K562 (cell line): ENCODE measurements around the gene GAB2. TPM values are rescaled to one million over a fixed set of nuclear protein-coding genes. Genes with fewer than 3 reads are reported as not detected.

ENCODE experiments used
- BMI1 ChIP-seq: fragments of 150-350 bp; IDR thresholded peaks from 2 replicates; pipeline ENCODE4 v1.6.1; 2014; ENCODE audit warnings: low read length
- CEBPB ChIP-seq: fragments of 450-650 bp; IDR thresholded peaks from 2 replicates; pipeline ENCODE4 v1.6.1; 2016; ENCODE audit warnings: missing genetic modification characterization, missing compliant biosample characterization
- ETS2 ChIP-seq: IDR thresholded peaks from 2 replicates; pipeline ENCODE4 v1.6.1; 2016; ENCODE audit warnings: borderline replicate concordance, missing genetic modification characterization, mild to moderate bottlenecking, moderate library complexity, missing compliant biosample characterization; ENCODE audit not compliant: poor library complexity, severe bottlenecking
- HNRNPUL1 ChIP-seq: fragments of 200-400 bp; formaldehyde crosslinking; IDR thresholded peaks from 2 replicates; pipeline ENCODE4 v1.6.1; 2017; ENCODE audit warnings: low read length
- MCM7 ChIP-seq, 2 experiments: fragments of 450-650 bp; IDR thresholded peaks; 2 replicates each; pipeline ENCODE4 v1.6.1; 2016 to 2018
- MYBL2 ChIP-seq, 2 experiments: fragments of 450-650 bp in 1 of 2; sonication (generic) in 1 of 2; formaldehyde crosslinking in 1 of 2; IDR thresholded peaks; 2 replicates each; pipeline versions ENCODE4 v1.6.1 to v1.8.1; 2017 to 2022; ENCODE audit warnings: borderline replicate concordance in 1 of 2, inconsistent platforms in 1 of 2, low read depth in 1 of 2, mild to moderate bottlenecking in 1 of 2, missing genetic modification reagents in 1 of 2, moderate library complexity in 1 of 2
- NFE2L1 ChIP-seq: fragments of 450-650 bp; IDR thresholded peaks from 2 replicates; pipeline ENCODE4 v1.6.1; 2016; ENCODE audit warnings: missing genetic modification characterization, low read depth, mild to moderate bottlenecking, missing compliant biosample characterization, moderate library complexity, borderline replicate concordance
- NFYB ChIP-seq: IDR thresholded peaks from 2 replicates; pipeline ENCODE4 v1.6.1; 2011; ENCODE audit warnings: mild to moderate bottlenecking, moderate library complexity; ENCODE audit not compliant: insufficient read length; ENCODE audit errors: extremely low read depth
- NR4A1 ChIP-seq, 2 experiments: fragments of 250-450 bp in 1 of 2; fragments of 450-650 bp in 1 of 2; sonication (Bioruptor Pico) in 1 of 2; IDR thresholded peaks; 2 replicates each; pipeline versions ENCODE4 v1.4.0 to v1.6.1; 2016 to 2020; ENCODE audit warnings: mild to moderate bottlenecking in 2 of 2, missing compliant biosample characterization in 1 of 2, missing genetic modification characterization in 1 of 2, moderate library complexity in 1 of 2
- RBFOX2 ChIP-seq: fragments of 200-400 bp; formaldehyde crosslinking; IDR thresholded peaks from 2 replicates; pipeline ENCODE4 v1.6.1; 2017; ENCODE audit warnings: low read depth, mild to moderate bottlenecking, low read length, moderate library complexity
- RFX5 ChIP-seq: IDR thresholded peaks from 2 replicates; pipeline ENCODE4 v1.6.1; 2011; ENCODE audit warnings: low read depth, mild to moderate bottlenecking, improper control_type of control experiment, low read length
- TAF9B ChIP-seq: fragments of 450-650 bp; IDR thresholded peaks from 2 replicates; pipeline ENCODE4 v1.6.1; 2018; ENCODE audit warnings: mild to moderate bottlenecking; ENCODE audit not compliant: partially characterized antibody
- TOE1 ChIP-seq, 2 experiments: fragments of 450-650 bp in 1 of 2; sonication (generic) in 1 of 2; formaldehyde crosslinking in 1 of 2; IDR thresholded peaks; 2 replicates each; pipeline versions ENCODE4 v1.7.1 to v1.8.0; 2016 to 2022; ENCODE audit warnings: borderline replicate concordance in 2 of 2, mild to moderate bottlenecking in 2 of 2, antibody characterized with exemption in 1 of 2, inconsistent platforms in 1 of 2, low read depth in 1 of 2, missing genetic modification reagents in 1 of 2, moderate library complexity in 1 of 2
- polyA plus RNA-seq, 8 experiments: library from polyadenylated mRNA; depleted of rRNA in 4 of 8; stranded (reverse) in 5 of 8; unstranded in 3 of 8; fragments of >200 nt; fragmentation: Nextera tagmentation in 2 of 8; fragmentation: Illumina TruSeq in 1 of 8; extraction: Ambion mirVana in 2 of 8; extraction: Trizol in 1 of 8; gene quantifications; 2 replicates each; pipeline versions ENCODE4 v1.2.1 to v1.2.3, GENCODE V29; 2011 to 2014; ENCODE audit warnings: inconsistent platforms in 1 of 8, missing spikeins in 1 of 8
- total RNA-seq, 7 experiments: library from RNA; depleted of rRNA in 6 of 7; stranded (reverse); fragments of >200 nt in 6 of 7; fragmentation: Illumina TruSeq in 2 of 7; extraction: Trizol in 2 of 7; gene quantifications; 2 replicates each; pipeline versions ENCODE4 v1.2.1 to v1.2.3, GENCODE V29; 2011 to 2021; ENCODE audit warnings: low replicate concordance in 1 of 7
- TF ChIP-seq, protein P1 (sequence below): fragments of 250-450 bp; sonication (Bioruptor Pico); IDR thresholded peaks from 2 replicates; pipeline ENCODE4 v1.4.0; 2020; ENCODE audit warnings: borderline replicate concordance
- TF ChIP-seq, protein P2 (sequence below), 2 experiments: fragments of 450-650 bp; IDR thresholded peaks; 2 replicates each; pipeline ENCODE4 v1.6.1; 2016
- TF ChIP-seq, protein P3 (sequence below): fragments of 450-650 bp; conservative IDR thresholded peaks from 2 replicates; pipeline ENCODE4 v1.6.1; 2016; ENCODE audit warnings: missing genetic modification characterization, low read depth, mild to moderate bottlenecking, missing compliant biosample characterization, moderate library complexity
- TF ChIP-seq, protein P4 (sequence below): fragments of 450-650 bp; formaldehyde crosslinking; IDR thresholded peaks from 2 replicates; pipeline ENCODE4 v1.4.0; 2020; ENCODE audit warnings: mild to moderate bottlenecking, moderate library complexity

GAB2 gene
- total and polyA plus RNA-seq, 9 of the 15 experiments (the other 6 are each of a cell fraction or from before 2014, with no cell fraction given) = 2.3 to 35.2 (median 16.1) TPM

DNA sequence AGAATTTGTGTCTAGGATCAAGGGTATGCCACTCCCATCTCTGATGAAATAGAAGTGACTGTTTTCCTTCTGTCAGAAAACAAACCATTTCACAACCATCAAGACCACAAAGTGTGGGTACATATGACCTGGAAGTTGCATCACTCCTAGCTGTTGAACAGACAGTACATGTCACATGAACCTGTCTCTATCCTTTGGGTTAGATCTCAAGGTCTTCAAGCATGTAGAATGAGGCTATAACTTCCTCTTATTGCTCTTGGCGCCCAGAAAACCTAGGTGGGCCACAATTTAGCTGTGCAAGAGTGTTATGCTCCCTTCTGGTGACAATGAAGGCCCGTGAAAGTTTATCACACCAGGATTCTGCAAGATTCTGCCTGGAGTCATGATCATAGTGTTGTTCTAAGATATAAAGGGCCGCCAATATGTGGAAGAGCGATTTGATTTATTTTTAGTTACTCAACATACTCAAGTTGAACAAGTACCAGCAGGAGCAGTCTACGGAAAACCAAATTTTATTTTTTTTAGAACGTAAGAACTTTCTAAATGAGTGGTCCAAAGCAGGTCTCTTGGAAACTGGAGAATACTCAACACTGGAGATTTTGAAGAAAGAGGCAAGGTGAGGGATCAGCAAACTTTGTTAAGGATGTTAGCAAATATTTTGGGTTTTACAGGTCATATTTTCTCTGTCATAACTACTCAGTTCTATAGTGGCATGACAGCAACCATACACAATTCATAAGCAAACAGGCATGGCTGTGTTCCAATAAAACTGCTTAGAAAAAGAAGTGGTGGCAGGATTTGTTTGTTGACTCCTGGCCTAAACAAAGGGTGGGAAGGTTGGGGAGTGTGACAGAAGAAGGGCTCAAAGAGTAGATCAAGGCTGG, 127.1 kb downstream of the GAB2 start (continued):
- TF ChIP-seq, protein P1, sequence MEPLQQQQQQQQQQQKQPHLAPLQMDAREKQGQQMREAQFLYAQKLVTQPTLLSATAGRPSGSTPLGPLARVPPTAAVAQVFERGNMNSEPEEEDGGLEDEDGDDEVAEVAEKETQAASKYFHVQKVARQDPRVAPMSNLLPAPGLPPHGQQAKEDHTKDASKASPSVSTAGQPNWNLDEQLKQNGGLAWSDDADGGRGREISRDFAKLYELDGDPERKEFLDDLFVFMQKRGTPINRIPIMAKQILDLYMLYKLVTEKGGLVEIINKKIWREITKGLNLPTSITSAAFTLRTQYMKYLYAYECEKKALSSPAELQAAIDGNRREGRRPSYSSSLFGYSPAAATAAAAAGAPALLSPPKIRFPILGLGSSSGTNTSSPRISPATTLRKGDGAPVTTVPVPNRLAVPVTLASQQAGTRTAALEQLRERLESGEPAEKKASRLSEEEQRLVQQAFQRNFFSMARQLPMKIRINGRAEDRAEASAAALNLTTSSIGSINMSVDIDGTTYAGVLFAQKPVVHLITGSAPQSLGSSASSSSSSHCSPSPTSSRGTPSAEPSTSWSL = no peak
- TF ChIP-seq TOE1 (IDR thresholded peaks at IDR 0.05; ENCODE audit: borderline replicate concordance) = peak; percentile 91; the same call in 1 of the 2 replicates
- no peak for TF ChIP-seq TOE1 (CRISPR knock-in tag; IDR thresholded peaks at IDR 0.05; ENCODE audit: borderline replicate concordance, low read depth)
- TF ChIP-seq NFYB = no peak
- TF ChIP-seq, protein P2, sequence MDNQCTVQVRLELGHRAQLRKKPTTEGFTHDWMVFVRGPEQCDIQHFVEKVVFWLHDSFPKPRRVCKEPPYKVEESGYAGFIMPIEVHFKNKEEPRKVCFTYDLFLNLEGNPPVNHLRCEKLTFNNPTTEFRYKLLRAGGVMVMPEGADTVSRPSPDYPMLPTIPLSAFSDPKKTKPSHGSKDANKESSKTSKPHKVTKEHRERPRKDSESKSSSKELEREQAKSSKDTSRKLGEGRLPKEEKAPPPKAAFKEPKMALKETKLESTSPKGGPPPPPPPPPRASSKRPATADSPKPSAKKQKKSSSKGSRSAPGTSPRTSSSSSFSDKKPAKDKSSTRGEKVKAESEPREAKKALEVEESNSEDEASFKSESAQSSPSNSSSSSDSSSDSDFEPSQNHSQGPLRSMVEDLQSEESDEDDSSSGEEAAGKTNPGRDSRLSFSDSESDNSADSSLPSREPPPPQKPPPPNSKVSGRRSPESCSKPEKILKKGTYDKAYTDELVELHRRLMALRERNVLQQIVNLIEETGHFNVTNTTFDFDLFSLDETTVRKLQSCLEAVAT (IDR thresholded peaks at IDR 0.05) = peak in 1 of 2 experiments; percentile 90; a peak in 2 of 4 replicates
- TF ChIP-seq ETS2 (tag) = no peak
- TF ChIP-seq MYBL2 (IDR thresholded peaks at IDR 0.05; ENCODE audit: low read depth) = peak; percentile 69
- TF ChIP-seq MYBL2 (CRISPR knock-in tag; IDR thresholded peaks at IDR 0.05; ENCODE audit: borderline replicate concordance) = no peak
- TF ChIP-seq MCM7 (IDR thresholded peaks at IDR 0.05) = no peak
- no peak for TF ChIP-seq BMI1
- TF ChIP-seq, protein P3, sequence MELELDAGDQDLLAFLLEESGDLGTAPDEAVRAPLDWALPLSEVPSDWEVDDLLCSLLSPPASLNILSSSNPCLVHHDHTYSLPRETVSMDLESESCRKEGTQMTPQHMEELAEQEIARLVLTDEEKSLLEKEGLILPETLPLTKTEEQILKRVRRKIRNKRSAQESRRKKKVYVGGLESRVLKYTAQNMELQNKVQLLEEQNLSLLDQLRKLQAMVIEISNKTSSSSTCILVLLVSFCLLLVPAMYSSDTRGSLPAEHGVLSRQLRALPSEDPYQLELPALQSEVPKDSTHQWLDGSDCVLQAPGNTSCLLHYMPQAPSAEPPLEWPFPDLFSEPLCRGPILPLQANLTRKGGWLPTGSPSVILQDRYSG (tag) = no peak
- TF ChIP-seq HNRNPUL1 = no peak
- peak; percentile 100 for TF ChIP-seq CEBPB (tag)
- TF ChIP-seq RBFOX2 = peak; percentile 46
- TF ChIP-seq NFE2L1 = peak; percentile 4; the same call in 1 of the 2 replicates
- TF ChIP-seq, protein P4, sequence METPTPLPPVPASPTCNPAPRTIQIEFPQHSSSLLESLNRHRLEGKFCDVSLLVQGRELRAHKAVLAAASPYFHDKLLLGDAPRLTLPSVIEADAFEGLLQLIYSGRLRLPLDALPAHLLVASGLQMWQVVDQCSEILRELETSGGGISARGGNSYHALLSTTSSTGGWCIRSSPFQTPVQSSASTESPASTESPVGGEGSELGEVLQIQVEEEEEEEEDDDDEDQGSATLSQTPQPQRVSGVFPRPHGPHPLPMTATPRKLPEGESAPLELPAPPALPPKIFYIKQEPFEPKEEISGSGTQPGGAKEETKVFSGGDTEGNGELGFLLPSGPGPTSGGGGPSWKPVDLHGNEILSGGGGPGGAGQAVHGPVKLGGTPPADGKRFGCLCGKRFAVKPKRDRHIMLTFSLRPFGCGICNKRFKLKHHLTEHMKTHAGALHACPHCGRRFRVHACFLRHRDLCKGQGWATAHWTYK (CRISPR knock-in tag) = peak; percentile 42; the same call in 1 of the 2 replicates
- TF ChIP-seq RFX5 = no peak
- no peak for TF ChIP-seq NR4A1 (CRISPR knock-in tag; IDR thresholded peaks at IDR 0.05)
- peak; percentile 69 for TF ChIP-seq NR4A1 (tag; IDR thresholded peaks at IDR 0.05)
- TF ChIP-seq TAF9B = peak; percentile 82
